NCI-H1048 (cell line): Measurements from ENCODE around the gene TMEM41B.
"Not testable (repeated sequence)": the region's sequence is repeated elsewhere in the genome, so short reads cannot be mapped to it uniquely, and the experiment has no call there.

Experiments used
- DNase-seq: peaks from one replicate; lab custom pipeline; 2025; lab: John Stamatoyannopoulos, UW

TMEM41B gene

DNA sequence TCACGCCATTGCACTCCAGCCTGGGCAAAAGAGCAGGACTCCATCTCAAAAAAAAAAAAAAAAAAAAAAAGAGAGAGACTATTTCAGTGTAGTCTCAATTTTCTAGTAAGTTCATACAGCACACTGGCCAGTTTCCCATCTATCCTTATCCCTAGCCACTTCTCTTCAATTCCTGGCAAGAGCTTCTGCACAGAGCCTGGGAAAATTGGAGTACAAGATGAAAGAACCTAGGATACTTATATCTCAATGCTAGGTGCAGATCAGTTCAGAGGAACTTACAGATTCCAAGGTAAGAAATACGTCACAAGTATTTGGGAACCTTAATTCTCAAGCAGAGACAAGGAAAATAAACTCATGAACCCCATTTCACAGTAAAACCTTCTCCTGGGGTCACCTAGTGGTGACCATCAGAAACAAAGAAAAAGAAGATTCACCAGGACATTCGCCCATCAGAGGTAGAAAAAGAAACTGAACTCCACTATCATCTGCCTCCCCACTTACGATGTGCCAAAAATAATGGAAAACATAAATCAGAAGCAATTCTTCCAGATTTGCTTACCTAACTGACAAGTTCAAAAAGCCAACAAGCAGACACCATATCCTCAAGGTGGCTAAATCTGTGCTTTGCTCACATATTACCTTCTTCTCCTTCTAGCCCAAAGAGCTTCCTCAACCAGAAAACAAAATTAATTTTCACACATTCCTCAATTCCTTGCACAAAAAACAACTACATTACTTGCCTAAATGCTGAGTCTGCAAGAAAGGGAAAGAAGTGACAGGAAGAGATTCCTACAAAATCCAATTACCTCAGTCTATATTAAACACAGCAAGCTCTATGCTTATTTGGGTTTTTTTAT lies 54.2 kb downstream of the TMEM41B start:
- DNase-seq, result no peak

DNA sequence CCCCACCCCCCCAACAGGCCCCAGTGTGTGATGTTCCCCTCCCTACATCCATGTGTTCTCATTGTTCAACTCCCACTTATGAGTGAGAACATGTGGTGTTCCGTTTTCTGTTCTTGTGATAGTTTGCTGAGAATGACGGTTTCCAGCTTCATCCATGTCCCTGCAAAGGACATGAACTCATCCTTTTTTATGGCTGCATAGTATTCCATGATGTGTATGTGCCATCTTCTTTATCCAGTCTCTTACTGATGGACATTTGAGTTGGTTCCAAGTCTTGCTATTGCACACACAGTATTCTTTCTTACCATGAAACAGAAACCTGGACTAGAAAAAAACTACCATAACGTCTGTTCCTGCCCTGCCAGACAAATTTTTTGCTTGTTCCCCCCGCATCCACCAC lies 56.1 kb downstream of the TMEM41B start:
- not testable (repeated sequence) for DNase-seq

DNA sequence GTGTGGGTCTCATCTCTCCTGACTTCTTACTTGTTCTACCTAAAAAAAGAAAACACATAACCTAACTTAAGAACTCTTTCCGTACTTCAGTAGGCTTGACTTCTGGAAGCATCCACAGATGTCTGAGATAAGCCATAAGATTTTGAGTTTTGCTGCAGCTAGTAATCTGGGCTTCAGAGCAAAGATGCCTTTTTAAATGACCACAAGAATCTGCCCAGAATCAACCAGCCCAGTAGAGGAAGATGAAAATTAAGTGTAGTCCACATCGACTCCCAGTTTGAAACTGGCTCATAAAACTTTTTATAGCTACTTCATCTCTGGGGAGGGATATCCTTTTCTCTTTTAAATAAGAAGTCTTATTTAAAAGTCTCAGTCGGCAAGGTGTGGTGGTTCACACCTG lies 60.0 kb downstream of the TMEM41B start:
- DNase-seq, result no peak

DNA sequence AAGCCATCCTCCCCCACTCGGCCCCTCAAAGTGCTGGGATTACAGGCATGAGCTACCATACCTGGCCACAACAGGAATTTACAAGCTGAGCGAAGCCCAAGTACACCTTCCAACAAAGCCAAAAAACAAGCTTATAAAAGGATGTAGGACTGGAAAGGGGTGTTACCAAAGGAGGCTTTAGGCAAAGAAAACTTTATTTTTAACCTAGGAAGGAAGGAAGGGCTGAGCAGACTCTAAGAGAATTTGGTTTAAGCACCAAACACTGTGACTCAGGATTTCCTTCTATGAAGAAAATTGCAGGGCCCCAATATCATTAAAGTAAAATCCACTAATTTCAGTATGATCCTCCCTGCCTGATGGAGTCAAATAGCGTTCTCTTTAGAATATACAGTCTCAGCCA lies 61.3 kb downstream of the TMEM41B start:
- DNase-seq, result no peak

DNA sequence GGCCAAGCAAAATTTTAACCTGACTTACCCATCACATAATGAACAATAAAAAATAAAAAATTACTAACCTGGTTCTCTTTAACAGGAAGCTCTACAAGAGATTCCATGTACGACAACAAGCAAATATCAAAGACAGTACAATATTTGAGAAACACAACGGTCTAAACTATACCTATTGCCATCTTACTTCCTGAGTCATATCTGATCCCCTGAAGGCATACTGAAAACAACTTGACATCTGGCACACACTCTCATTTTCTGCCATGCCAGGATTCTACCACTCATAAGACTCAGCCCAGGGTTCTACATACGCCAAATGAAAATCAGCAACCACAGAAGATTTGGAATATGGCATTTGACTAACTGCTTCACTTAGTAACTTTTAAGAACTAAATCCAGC lies 63.1 kb downstream of the TMEM41B start:
- no peak for DNase-seq

DNA sequence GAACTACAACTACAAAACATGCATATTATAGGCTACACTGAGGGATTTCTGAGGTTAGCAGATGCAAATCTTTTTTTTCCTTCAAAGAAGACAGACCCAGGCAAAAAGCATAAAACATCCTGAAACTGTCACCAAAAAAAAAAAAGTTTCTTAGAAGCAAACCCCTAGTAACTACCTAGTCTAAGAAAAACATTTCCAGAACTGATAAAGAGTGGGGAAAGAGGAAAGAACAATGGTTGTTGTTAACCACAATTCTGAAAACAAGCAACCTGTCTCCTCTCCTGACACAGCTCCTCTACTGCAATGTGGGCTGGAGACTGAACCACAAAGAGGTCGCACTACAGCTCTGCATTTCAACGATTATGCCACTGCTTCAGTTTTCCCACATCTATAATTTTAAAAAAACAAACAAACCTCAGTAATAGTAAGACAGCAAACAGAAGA lies 64.2 kb downstream of the TMEM41B start:
- no peak for DNase-seq

DNA sequence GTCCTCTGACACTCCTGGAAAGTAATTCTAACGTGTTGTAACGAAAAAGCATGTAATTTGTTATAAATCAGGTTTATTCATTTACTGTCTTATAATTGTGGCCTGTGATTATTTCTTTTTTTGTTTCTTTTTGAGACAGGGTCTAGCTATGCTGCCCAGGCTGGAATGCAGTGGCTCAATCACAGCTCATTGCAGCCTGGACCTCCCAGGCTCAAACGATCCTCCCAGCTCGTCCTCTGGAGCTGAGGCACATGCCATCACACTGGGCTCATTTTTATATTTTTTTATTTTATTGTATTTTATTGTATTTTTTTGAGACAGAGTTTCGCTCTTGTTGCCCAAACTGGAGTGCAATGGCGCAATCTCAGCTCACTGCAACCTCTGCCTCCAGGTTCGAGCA lies 65.1 kb downstream of the TMEM41B start:
- DNase-seq, result no peak

DNA sequence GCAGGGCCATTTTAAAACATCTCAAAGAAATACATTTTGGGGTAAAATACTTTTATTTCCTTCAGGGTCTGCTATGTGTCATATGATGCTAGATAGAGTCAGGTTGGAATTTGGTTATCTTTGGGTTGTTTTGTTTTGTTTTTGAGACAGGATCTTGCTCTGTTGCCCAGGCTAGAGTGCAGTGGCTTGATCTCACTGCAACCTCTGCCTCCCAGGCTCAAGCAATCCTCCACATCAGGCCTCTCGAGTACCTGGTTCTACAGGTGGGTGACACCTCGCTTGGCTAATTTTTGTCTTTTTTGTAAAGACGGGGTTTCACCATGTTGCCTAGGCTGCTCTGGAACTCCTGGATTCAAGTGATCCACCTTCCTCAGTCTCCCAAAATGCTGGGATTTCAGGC lies 66.5 kb downstream of the TMEM41B start:
- DNase-seq, result no peak

DNA sequence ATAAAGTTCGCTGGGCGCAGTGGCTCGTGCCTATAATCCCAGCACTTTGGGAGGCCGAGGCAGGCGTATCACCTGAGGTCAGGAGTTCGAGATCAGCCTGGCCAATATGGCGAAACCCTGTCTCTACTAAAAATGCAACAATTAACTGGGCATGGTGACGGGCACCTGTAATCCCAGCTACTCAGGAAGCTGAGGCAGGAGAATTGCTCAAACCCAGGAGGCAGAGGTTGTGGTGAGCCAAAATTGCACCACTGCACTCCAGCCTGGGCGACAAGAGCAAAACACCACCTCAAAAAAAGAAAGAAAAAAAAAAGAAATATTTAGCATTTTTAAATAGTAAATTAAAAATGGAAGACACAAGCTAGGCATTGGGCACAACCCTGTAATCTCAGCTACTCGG lies 78.2 kb downstream of the TMEM41B start:
- DNase-seq, result not testable (repeated sequence)

DNA sequence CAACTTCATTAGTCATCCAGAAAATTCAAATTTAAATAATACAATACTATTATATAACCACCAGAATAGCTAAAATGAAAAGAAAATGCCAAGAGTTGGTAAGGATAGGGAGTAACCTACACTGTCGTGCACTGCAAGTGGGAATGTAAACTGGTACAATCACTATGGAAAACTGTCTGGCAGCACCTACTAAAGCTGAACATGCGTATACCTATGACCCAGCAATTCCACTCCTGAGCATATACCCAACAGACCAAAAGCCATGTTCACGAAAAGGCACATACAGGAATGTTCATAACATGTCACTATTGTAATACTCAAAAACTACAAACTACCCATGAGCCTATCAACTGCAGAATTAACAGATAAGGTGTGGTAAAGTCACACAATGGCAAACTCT lies 81.9 kb downstream of the TMEM41B start:
- no peak for DNase-seq

DNA sequence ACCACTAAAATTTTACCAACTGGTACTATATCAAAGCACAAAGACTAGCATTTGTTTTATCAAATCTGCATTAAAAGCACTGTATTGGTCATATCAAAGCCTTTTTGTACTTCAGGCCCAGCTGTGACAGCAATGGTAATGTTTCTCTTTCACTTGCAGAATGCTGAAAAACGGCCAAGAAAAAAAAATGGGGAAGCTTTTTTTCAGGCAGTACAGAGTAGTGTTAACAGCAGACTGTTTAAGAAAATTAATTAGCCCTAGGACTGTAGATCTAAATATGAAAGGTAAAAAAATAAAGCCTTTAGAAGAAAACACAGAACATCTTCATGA lies 82.6 kb downstream of the TMEM41B start:
- no peak for DNase-seq
